Type B pancreatic cell (in vitro differentiated cells): Measurements from ENCODE around the gene BIVM. TPM values are rescaled to one million over a fixed set of nuclear protein-coding genes. Genes with fewer than 3 reads are reported as not detected.
"Not testable (repeated sequence)": the region's sequence is repeated elsewhere in the genome, so short reads cannot be mapped to it uniquely, and the experiment has no call there.

Source experiments
- DNase-seq: peaks from one replicate; pipeline ENCODE4 v3.0.0; 2021; ENCODE audit warnings: mixed read lengths; ENCODE audit not compliant: unreplicated experiment; ENCODE audit errors: extremely low spot score
- H3K27ac Mint-ChIP-seq: 2 replicates; pipeline ENCODE4 v1.8.0; 2021; ENCODE audit warnings: mild to moderate bottlenecking, mixed read lengths
- H3K27me3 Mint-ChIP-seq: 2 replicates; pipeline ENCODE4 v1.8.0; 2021; ENCODE audit warnings: mixed read lengths
- H3K36me3 Mint-ChIP-seq: 2 replicates; pipeline ENCODE4 v1.8.0; 2021; ENCODE audit warnings: mixed read lengths
- H3K4me1 Mint-ChIP-seq: one replicate; pipeline ENCODE4 v1.8.0; 2021; ENCODE audit warnings: mixed read lengths; ENCODE audit not compliant: unreplicated experiment
- H3K4me3 Mint-ChIP-seq: 2 replicates; pipeline ENCODE4 v1.8.0; 2021; ENCODE audit warnings: mild to moderate bottlenecking, mixed read lengths
- H3K9me3 Mint-ChIP-seq: 2 replicates; pipeline ENCODE4 v1.8.0; 2021; ENCODE audit warnings: mixed read lengths
- total RNA-seq: library from RNA; stranded (reverse); gene quantifications from 2 replicates; pipeline ENCODE4 v1.2.1, GENCODE V29; 2021; ENCODE audit warnings: low replicate concordance
- TF ChIP-seq, protein P1 (sequence below): fragments of 200-600 bp; sonication (generic); conservative IDR thresholded peaks from 2 replicates; pipeline ENCODE4 v1.5.0; 2021; ENCODE audit warnings: antibody characterized with exemption, mild to moderate bottlenecking

The BIVM gene
- total RNA-seq, 1 donor from 2014 or later = 30.0 TPM

DNA sequence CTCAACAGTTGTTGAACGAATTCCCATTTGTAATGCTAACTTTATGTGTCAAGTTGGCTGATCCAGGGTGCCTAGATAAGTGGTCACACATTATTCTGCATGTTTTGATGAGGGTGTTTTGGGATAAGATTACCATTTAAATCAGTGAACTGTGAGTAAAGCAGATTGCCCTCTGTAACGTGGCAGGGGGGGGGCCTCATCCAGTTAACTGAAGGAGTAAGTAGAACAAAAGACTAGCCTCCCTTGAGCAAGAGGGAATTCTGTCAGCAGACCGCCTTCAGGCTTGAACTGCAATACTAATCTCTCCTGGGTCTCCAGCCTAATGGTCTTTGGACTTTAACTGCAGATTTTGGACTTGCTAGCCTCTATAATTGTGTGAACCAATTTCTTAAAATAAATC is 21.2 kb upstream of the BIVM start:
- peaks cover 13% of the 10 kb centered on the region for H3K36me3 Mint-ChIP-seq
- no peaks in the 10 kb centered on the region for H3K9me3 Mint-ChIP-seq
- H3K27ac Mint-ChIP-seq = no peak overlapping the region
- peaks cover 3% of the 10 kb centered on the region for H3K4me1 Mint-ChIP-seq
- no peak overlapping the region for H3K4me3 Mint-ChIP-seq
- H3K27me3 Mint-ChIP-seq = no peaks in the 10 kb centered on the region
- no peak for DNase-seq
- TF ChIP-seq, protein P1, sequence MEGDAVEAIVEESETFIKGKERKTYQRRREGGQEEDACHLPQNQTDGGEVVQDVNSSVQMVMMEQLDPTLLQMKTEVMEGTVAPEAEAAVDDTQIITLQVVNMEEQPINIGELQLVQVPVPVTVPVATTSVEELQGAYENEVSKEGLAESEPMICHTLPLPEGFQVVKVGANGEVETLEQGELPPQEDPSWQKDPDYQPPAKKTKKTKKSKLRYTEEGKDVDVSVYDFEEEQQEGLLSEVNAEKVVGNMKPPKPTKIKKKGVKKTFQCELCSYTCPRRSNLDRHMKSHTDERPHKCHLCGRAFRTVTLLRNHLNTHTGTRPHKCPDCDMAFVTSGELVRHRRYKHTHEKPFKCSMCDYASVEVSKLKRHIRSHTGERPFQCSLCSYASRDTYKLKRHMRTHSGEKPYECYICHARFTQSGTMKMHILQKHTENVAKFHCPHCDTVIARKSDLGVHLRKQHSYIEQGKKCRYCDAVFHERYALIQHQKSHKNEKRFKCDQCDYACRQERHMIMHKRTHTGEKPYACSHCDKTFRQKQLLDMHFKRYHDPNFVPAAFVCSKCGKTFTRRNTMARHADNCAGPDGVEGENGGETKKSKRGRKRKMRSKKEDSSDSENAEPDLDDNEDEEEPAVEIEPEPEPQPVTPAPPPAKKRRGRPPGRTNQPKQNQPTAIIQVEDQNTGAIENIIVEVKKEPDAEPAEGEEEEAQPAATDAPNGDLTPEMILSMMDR = no peak

- Mint-ChIP-seq H3K27ac (no peak overlapping the region), H3K4me1 (no peaks in the 10 kb centered on the region), H3K9me3 (no peaks in the 10 kb centered on the region), H3K4me3 (no peak overlapping the region), H3K36me3 (peaks cover 23% of the 10 kb centered on the region), H3K27me3 (no peaks in the 10 kb centered on the region)
- TF ChIP-seq, protein P1 = no peak
- no peak for DNase-seq
Measured at GRCh38 chr13:102779436-102780159, 19.3 kb upstream of the BIVM start.

DNA sequence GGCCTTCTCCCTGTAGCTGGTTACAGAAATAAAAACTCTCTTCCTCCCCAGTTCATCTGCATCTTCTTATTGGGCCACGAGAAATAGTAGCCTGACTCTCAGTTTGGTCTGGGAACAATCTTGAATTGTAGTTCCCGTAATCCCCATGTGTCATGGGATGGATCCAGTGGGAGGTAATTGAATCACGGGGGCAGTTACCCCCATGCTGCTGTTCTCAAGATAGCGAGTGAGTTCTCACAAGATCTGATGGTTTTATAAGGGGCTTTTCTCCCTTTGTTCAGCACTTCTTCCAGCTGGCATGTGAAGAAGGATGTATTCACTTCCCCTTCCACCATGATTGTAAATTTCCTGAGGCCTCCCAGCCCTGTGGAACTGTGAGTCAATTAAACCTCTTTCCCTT is 18.3 kb upstream of the BIVM start:
- not testable (repeated sequence) for H3K27ac Mint-ChIP-seq, H3K9me3 Mint-ChIP-seq, H3K4me1 Mint-ChIP-seq, H3K4me3 Mint-ChIP-seq, H3K27me3 Mint-ChIP-seq, DNase-seq
- peaks cover 23% of the 10 kb centered on the region for H3K36me3 Mint-ChIP-seq

GRCh38 chr13:102781591-102781990 is 17.3 kb upstream of the BIVM start:
- Mint-ChIP-seq H3K27me3 (no peaks in the 10 kb centered on the region), H3K4me3 (no peak overlapping the region), H3K27ac (no peak overlapping the region), H3K4me1 (no peaks in the 10 kb centered on the region), H3K9me3 (no peaks in the 10 kb centered on the region), H3K36me3 (peaks cover 23% of the 10 kb centered on the region)
- TF ChIP-seq, protein P1 = no peak
- no peak for DNase-seq

GRCh38 chr13:102784483-102784882 is 14.4 kb upstream of the BIVM start:
- no peak for DNase-seq
- H3K36me3 Mint-ChIP-seq = peaks cover 31% of the 10 kb centered on the region
- no peaks in the 10 kb centered on the region for H3K27me3 Mint-ChIP-seq
- H3K27ac Mint-ChIP-seq = no peak overlapping the region
- H3K9me3 Mint-ChIP-seq = no peaks in the 10 kb centered on the region
- no peaks in the 10 kb centered on the region for H3K4me1 Mint-ChIP-seq
- H3K4me3 Mint-ChIP-seq = no peak overlapping the region
- TF ChIP-seq, protein P1 = no peak

- Mint-ChIP-seq H3K27me3 (no peaks in the 10 kb centered on the region), H3K4me1 (no peaks in the 10 kb centered on the region), H3K27ac (no peak overlapping the region), H3K4me3 (no peak overlapping the region), H3K9me3 (no peaks in the 10 kb centered on the region), H3K36me3 (peaks cover 15% of the 10 kb centered on the region)
- DNase-seq = no peak
- TF ChIP-seq, protein P1 = no peak
Measured at GRCh38 chr13:102788683-102789082, 10.2 kb upstream of the BIVM start.
